Left renal cortex interstitium (tissue), 4 donors: ENCODE results near the gene QSER1. TPM values are rescaled to one million over a fixed set of nuclear protein-coding genes. Genes with fewer than 3 reads are reported as not detected.
"Not testable (repeated sequence)": the region's sequence is repeated elsewhere in the genome, so short reads cannot be mapped to it uniquely, and the experiment has no call there.

Source experiments
- DNase-seq, 4 donors: peaks; one replicate each; pipeline ENCODE4 v3.0.0-alpha.2; 2013; ENCODE audit warnings: low read depth in 4 of 4, low spot score in 2 of 4, missing footprints in 1 of 4
- polyA plus RNA-seq, 4 donors: library from polyadenylated mRNA; unstranded; fragments of 120-200 nt; gene quantifications; one replicate each; pipeline ENCODE4 v1.2.1, GENCODE V29; 2013; ENCODE audit not compliant: insufficient read length in 4 of 4

Gene QSER1
- polyA plus RNA-seq, 4 donors, result 35.0 to 43.0 (median 37.4) TPM

DNA sequence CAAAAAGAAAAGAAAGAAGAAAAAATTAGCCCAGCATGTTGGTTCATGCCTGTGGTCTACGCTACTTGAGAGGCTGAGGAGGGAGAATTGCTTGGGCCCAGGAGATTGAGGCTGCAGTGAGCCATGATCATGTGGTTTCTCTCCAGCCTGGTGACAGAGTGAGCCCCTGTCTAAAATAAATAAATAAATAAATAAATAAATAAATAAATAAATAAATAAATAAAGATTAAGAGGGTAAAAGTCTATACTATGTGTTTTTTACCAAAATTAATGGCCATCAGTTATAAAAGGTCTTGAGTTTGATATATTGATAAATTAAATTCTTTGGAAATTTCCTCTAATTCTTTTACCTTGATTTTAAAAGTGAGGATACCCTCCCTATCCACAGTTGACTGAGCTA lies 97.9 kb downstream of the QSER1 start:
- DNase-seq, result no peak

GRCh38 chr11:32991427-32991826 lies 98.8 kb downstream of the QSER1 start:
- no peak for DNase-seq

DNA sequence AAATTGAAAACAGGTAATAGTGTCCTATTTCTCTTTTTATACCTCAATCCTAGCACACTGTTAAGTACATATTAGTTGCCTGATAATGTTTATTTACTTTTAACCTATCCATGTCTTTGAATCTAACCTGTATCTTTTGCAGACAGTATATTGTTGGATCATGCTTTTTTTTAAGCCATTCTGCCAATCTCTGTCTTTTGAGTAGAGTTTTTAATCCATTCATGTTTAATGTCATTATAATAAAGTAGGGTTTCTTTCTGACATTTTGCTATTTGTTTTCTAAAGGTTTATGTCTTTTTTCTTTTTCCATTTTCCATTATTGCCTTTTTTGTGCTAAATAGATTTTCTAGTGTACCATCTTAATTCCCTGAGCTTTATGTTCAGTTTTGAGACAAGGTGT lies 99.3 kb downstream of the QSER1 start:
- no peak for DNase-seq

- no peak for DNase-seq
These were observed 107.6 kb downstream of the QSER1 start for GRCh38 chr11:33000181-33000580.

DNA sequence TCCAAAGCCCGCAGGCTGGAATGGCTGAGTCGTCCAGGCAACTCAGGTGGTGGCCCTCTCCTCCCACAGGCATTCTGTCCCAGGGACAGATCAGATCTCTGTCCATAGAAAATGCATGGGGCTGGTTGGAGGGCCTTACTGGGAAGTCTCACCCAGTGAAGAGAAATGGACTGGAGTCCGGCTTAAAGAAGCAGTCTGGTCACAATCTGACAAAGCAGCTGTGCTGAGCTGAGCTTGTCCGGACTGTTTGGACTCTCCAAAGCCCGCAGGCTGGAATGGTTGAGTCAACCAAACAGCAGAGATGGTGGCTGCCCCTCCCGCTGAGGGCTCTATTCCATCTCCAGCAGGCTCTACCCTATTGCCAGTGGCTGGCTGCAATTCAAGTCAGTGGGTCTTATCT lies 108.7 kb downstream of the QSER1 start:
- DNase-seq, result no peak

GRCh38 chr11:33001751-33002542 lies 109.3 kb downstream of the QSER1 start:
- no peak for DNase-seq

- DNase-seq, result no peak
These were observed 112.6 kb downstream of the QSER1 start for GRCh38 chr11:33005175-33005574.

GRCh38 chr11:33006010-33006409 lies 113.4 kb downstream of the QSER1 start:
- DNase-seq, result no peak

DNA sequence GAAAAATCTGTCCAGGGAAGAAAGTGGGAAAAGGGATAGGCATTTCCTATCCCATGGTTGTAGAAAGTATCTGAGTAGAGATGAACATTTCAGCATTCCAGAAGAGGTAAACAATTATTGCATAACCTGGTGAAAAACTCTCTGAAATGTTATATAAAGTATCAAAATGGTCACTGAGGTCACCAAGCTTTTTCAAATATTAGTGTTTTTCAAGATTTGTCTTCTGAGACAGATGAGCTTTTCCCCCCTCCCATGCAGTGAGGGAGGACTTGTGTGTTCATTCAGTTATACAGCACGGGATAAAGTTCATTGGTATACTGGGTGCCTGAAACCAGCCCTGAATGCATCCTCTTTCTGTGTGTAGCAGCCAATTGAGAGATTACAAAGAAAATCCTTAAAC lies 121.1 kb downstream of the QSER1 start:
- no peak for DNase-seq

- peak; percentile 45 to 85 (median 75) for DNase-seq
These were observed 123.3 kb downstream of the QSER1 start, which contains the start of gene DEPDC7 for GRCh38 chr11:33015621-33016551. TSS of gene DEPDC7 (plus strand) at chr11:33015878. CDS start at chr11:33015956, 78 bp downstream.

GRCh38 chr11:33016654-33017053 lies 124.0 kb downstream of the QSER1 start:
- DNase-seq, result no peak

DNA sequence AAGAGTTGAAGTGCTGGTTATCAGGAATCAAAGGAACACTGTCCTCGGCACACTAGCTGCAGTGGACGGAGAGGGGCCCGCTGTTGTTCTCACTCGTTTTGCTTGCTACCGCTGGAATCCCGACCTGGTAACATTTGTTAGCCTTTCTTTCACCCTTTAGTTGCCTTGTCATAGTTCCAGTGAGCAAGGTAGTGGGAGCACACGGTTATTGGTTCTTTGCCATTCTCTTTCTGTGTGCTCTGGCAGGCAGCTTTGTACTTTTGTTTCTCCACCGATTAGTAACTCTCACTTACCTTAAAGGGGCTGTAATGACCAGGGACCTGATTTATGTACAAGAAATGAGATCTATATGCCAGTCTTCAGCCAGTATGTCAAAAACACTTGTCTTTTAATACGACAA lies 124.9 kb downstream of the QSER1 start:
- no peak for DNase-seq

DNA sequence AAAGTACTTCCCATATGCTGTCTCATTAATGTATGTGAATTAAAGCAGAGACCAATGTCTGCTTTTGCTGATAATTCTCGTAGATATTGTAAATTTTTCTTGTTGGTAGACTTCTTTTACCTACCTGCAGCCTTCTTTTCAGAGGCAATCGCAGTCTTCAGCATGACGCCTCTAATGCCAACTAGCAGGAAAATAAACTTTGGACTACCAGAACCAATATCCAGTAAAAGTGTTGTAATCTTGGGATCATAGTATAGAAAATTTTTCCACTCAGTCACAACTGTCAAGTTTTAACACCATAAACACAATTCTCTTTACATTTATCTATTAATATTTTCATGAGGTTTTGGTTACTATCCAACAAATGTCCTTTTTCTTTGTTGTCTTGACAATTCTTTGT lies 125.4 kb downstream of the QSER1 start:
- DNase-seq, result no peak

DNA sequence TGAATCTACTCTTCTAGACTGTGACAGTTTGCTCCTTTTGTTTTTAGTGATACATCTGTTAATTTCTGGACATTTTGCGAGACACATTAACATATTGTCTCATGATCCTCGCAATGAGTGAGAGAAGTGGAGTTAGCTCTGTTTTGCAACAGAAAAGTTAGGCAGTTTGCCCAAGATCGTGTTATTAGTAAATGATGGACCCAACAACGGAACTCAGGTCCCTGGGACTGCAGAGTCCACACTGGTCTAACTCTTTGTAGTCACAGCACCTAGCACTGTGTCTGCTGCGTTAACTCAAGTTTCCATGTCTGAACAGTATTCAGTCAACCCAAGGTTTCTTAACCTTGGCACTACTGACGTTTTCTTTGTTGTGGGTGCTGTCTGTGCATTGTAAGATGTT lies 126.2 kb downstream of the QSER1 start:
- DNase-seq, result no peak

- no peak for DNase-seq
These were observed 128.9 kb downstream of the QSER1 start for GRCh38 chr11:33021501-33021900.

DNA sequence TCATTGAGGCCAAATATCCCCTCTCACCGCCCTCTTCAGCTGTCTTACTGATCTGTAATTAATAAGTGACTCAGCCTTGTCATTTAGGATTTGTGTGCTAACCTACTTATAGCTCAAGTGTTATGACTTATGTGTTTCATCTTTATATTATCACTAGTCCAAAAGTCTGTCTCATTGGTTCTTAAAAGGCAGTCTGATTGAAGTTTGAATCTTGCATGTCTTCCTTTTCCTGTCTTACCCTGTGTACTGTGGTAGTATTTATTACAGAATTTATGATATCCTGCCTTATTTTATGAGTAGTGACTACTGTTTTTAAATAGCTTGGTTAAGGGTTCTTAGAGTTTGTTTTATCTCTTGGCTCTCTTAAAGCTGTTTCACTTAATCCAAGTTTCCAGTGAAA lies 129.3 kb downstream of the QSER1 start:
- no peak for DNase-seq

DNA sequence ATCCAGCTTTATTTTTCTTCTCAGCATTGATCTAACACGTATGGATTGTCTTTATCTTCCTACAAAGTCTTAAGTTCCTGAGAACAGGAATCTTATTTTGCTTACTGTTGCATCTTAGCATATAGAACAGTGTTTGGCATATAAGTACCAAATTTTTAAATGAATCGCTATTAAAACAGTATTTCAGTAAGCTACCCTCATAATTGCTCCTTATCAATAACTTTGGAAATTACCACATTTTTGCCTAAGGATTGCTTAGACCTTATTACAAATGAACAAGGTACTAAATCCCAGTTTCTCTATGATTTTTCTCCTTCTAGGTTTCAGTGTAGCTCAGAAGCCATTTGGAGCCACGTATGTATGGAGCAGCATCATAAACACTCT lies 132.7 kb downstream of the QSER1 start:
- DNase-seq, result no peak

DNA sequence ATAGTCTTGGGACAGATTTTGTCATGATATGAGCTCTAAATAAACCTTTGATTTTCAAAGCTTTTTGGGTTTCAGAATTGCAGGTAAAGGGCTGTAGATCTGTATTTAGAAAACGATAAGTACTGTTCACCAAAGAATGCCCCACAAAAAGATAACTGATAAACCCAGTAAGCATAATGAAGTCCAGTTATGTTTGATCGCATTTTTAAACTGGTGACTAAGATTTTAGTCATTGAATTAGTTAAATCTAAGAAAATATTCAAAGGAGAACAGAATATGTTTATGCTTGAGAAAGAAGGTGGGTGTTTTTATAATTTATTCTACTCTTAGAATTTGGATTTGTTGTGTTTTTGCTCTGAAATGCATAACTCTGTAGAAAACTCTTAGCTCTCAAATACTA lies 134.6 kb downstream of the QSER1 start:
- DNase-seq, result no peak

DNA sequence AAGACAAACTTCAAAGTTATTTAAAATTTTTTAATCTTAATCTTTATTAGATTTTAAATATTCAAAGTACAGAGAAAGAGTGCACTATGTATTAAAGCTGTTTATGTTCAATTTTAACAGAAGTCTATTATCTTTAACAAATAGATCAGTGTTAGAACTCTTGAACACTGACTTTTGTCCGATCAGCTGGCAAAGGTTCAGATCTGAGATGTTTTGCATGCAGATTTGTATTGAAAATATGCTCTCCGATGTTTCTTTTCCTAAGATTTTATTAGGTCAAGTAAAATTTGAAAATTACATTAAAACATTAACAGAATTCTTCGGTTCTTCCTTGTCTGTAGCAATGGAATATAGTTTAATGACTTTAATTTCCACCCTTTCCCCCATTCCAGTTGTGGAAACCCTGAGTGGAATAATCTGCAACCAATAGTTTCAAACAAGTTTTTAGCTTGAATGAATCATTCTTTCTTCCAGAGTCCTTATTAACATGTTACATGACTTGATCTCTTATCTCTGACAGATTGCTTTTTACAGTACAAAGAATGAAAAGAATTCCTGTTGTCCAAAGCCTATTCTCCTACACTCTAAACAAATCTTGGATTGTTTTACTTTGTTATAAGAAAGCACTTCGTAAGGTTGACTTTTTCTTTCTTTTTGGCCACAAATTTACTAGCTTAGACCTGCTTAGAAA lies 135.4 kb downstream of the QSER1 start:
- no peak for DNase-seq

- no peak for DNase-seq
These were observed 135.9 kb downstream of the QSER1 start for GRCh38 chr11:33028537-33028914.

DNA sequence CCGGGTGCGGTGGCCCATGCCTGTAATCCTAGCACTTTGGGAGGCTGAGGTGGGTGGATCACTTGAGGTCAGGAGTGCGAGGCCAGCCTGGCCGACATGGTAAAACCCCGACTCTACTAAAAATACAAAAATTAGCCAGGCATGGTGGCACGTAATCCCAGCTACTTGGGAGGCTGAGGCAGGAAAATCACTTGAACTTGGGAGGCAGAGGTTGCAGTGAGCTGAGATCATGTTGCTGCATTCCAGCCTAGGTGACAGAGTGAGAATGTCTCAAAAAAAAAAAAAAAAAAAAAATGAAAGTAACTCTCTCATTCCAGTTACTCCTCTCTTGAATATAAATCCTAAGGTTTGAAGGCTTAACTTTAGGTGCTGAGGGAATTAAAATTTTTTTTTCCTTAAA lies 136.6 kb downstream of the QSER1 start:
- DNase-seq, result not testable (repeated sequence)
